BLaER1 treated with 17β-estradiol and CSF1 and Interleukin-3, amounts not matched to agents 10 nM and 100 nM (cell line): ENCODE measurements around the gene RNF14.

Experiments used
- H3K27ac ChIP-seq, 11 experiments: shearing (Covaris generic); formaldehyde crosslinking; 2 replicates each; pipeline ENCODE4 v1.8.1; 2022
- H3K27me3 ChIP-seq, 11 experiments: shearing (Covaris generic); formaldehyde crosslinking; 2 replicates each; pipeline ENCODE4 v1.8.1; 2022
- H3K36me3 ChIP-seq, 11 experiments: shearing (Covaris generic); formaldehyde crosslinking; 2 replicates each; pipeline ENCODE4 v1.8.1; 2022
- H3K4me1 ChIP-seq, 10 experiments: shearing (Covaris generic); formaldehyde crosslinking; 2 replicates each; pipeline ENCODE4 v1.8.1; 2022
- H3K4me2 ChIP-seq, 11 experiments: shearing (Covaris generic); formaldehyde crosslinking; 2 replicates each; pipeline ENCODE4 v1.8.1; 2022
- H3K4me3 ChIP-seq, 10 experiments: shearing (Covaris generic); formaldehyde crosslinking; 2 replicates each; pipeline ENCODE4 v1.8.1; 2022
- H3K9ac ChIP-seq, 11 experiments: shearing (Covaris generic); formaldehyde crosslinking; 2 replicates each; pipeline ENCODE4 v1.8.1; 2022
- H3K9me3 ChIP-seq, 11 experiments: shearing (Covaris generic); formaldehyde crosslinking; replicated peaks in 1 of 11; 2 replicates each; pipeline ENCODE4 v1.8.1; 2022
- H4K20me1 ChIP-seq, 11 experiments: shearing (Covaris generic); formaldehyde crosslinking; 2 replicates each; pipeline ENCODE4 v1.8.1; 2022
- Cebpa-rat ChIP-seq, 11 experiments: shearing (Covaris generic); IDR thresholded peaks; 2 replicates each; pipeline ENCODE4 v1.8.1; 2022

Gene RNF14

DNA sequence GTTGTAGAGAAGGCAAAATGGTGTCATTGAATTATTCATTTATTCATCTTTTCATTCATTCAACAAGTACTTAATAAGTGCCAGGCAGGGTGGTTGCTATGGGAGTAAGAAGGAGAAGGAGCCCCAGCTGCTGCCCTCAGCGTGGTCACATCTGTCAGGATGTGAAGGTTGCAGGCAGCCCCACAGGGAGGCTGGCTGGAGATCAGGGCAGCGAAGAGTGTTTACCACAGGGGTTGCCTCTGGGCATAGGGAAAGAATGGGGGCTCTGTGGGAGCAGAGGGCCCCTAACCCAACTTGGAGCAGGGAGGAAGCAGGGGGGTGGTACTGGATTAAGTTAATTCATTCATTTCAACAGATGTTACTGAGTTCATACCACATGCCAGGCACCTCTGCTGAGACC is 16.9 kb upstream of the RNF14 start:
- H3K36me3 ChIP-seq, result peaks cover 0 to 8% (median 0%) of the 10 kb centered on the region in 11 experiments; a peak in 2 of 22 replicates
- H3K9ac ChIP-seq, result peak overlapping the region in 4 of 11 experiments; percentile 3 to 53 (median 31); a peak in 5 of 22 replicates
- peaks cover 49 to 99% (median 62%) of the 10 kb centered on the region in 10 experiments for H3K4me1 ChIP-seq
- no peaks in the 10 kb centered on the region for H3K27me3 ChIP-seq
- H3K27ac ChIP-seq, result peak overlapping the region in 9 of 11 experiments; percentile 30 to 73 (median 53); a peak in 16 of 22 replicates
- H4K20me1 ChIP-seq, result no peaks in the 10 kb centered on the region
- no peak overlapping the region for H3K4me3 ChIP-seq
- peak overlapping the region; percentile 73 to 90 (median 83) for H3K4me2 ChIP-seq
- no peaks in the 10 kb centered on the region for H3K9me3 ChIP-seq
- no peak for TF ChIP-seq Cebpa-rat (IDR thresholded peaks at IDR 0.05)

DNA sequence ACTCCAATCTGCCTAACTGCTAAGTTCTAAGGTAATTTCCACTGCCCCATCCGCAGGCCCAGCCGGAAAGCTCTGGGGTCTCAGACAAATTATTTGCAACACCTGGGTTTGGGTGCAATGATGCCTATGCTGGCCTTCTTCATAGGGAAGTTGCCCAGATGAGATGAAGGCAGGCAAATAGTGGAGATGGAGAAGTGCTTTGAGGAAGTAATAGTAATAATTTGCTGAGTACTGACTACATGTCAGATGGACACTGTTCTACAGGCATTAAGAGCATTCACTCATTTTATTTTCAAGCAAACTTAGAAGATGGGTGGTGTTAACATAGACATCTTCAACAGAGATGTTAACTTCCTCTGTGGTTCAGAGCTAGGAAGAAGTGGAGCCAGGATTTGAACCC is 14.7 kb upstream of the RNF14 start:
- no peaks in the 10 kb centered on the region for H3K27me3 ChIP-seq

DNA sequence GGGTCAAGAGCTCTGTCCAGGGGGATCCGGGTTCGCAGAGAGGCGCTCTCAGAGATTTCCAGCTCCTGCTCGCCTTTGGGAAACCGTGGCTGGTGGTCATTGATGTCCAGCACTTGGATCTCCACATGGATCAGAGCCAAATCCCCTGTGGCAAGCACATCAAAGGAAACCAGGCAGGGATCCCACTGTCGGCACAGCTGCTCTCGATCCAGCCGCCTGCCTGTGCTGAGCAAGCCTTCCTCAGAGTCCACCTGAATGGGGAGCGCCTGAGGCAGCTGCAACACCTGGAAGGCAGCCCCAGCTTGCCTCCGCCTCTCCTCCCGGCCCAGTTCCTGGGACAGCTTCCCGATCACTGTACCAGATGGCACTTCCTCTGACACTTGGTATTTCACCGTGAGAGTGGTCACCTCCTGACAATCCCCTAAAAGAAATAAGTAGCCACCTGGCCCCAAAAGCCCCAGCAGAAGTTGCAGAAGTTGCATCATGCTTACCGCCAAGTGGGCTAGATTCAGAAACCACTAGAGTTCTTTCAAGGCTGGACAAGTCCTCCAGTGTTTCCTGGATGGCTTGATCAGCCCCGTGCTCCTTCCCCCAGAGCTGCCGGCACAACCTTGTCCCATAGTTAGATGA is 11.4 kb upstream of the RNF14 start:
- Histone ChIP-seq H3K27me3 (no peaks in the 10 kb centered on the region), H4K20me1 (no peaks in the 10 kb centered on the region), H3K36me3 (no peaks in the 10 kb centered on the region), H3K4me1 (peaks cover 65 to 95% (median 76%) of the 10 kb centered on the region in 10 experiments), H3K4me3 (peak overlapping the region in 9 of 10 experiments; percentile 27 to 64 (median 48); a peak in 15 of 20 replicates), H3K27ac (peak overlapping the region in 10 of 11 experiments; percentile 47 to 76 (median 69); a peak in 19 of 22 replicates), H3K9ac (peak overlapping the region; percentile 23 to 71 (median 60); a peak in 18 of 22 replicates), H3K9me3 (no peaks in the 10 kb centered on the region), H3K4me2 (peak overlapping the region; percentile 76 to 93 (median 90))
- peak in 7 of 11 experiments; percentile 15 to 72 (median 44); a peak in 4 of 22 replicates for TF ChIP-seq Cebpa-rat (IDR thresholded peaks at IDR 0.05)

More for the DNA sequence above, 14.7 kb upstream of the RNF14 start:
- Histone ChIP-seq H3K9me3 (no peaks in the 10 kb centered on the region), H4K20me1 (no peaks in the 10 kb centered on the region), H3K36me3 (0 out of 22 replicates have a peak, but pooled peaks cover 0 to 3% (median 0%) of the 10 kb centered on the region in 11 experiments), H3K4me1 (peaks cover 61 to 100% (median 76%) of the 10 kb centered on the region in 10 experiments), H3K9ac (0 out of 22 replicates have a peak overlapping the region, but pooled peaks of 1 of the 11 experiments have one; percentile 1), H3K4me3 (peak overlapping the region in 1 of 10 experiments; percentile 40; a peak in 1 of 20 replicates), H3K4me2 (peak overlapping the region; percentile 73 to 90 (median 83)), H3K27ac (peak overlapping the region in 4 of 11 experiments; percentile 1 to 73 (median 38); a peak in 5 of 22 replicates)
- no peak for TF ChIP-seq Cebpa-rat (IDR thresholded peaks at IDR 0.05)

DNA sequence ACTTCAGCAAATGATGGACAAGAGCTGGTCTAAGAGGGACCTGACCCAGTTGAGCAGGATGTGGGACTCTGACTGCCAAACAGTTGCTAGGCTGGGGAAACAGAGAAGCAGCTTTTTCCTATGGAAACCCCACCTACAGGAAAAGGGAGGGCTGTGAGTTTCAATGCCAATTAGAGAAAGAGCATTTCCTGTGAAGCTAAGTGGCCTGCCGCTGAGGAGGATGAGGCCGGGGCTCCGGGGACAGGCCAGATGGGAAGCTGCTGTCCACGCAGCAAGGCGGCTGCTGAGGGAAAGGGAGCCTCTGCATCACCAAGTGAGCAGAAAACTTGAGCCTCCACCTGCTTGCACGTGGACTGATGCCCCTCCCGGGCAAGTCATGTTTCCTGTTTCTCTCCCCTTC is 10.8 kb upstream of the RNF14 start, which contains the start of gene PCDH12:
Gene PCDH12 (minus strand): TSS at position 90 of the 400 bp plus-strand sequence. CDS start 351 bp downstream, outside the sequence.
- H3K9ac ChIP-seq, result peak within 1 kb of the TSS; percentile 23 to 71 (median 60); a peak in 20 of 22 replicates

DNA sequence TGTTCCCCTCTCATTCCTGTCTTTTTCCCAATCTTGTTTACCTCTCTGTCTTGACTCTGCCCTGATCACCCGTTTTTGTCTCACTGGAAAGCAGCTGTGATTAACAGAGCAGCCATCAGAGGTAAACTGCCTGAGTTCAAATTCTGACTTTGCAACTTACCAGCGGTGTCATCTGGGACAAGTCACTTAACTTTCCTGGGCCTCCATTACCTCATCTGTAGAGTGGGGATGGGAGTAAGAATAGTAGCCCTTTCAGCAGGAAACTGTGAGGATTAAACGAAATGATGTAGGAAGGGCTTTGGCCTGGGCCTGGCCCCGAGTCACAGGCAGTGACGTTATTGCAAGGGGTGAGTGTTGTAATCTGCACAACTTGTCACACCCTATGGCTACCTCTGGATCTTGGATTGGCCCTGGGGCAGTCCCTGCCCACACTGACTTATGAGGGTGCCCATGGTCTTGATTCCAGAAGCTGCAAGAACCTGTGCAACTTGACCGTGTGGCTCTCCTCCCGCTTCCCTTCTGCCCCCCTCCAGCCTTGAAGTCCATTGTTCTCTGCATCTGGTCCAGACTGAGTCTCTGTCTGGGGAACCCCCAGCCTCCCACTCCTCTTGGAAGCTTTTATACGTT is 10.2 kb upstream of the RNF14 start:
- H3K4me1 ChIP-seq, result peaks cover 57 to 87% (median 69%) of the 10 kb centered on the region in 10 experiments
- no peaks in the 10 kb centered on the region for H3K36me3 ChIP-seq
- 0 out of 22 replicates have a peak, but pooled peaks of 2 of the 11 experiments have one; percentile 18 to 20 for TF ChIP-seq Cebpa-rat (IDR thresholded peaks at IDR 0.05)

More for the DNA sequence above, 10.8 kb upstream of the RNF14 start, which contains the start of gene PCDH12:
- no peak for TF ChIP-seq Cebpa-rat (IDR thresholded peaks at IDR 0.05)
- Histone ChIP-seq H3K27me3 (no peaks in the 10 kb centered on the region), H3K9me3 (no peaks in the 10 kb centered on the region), H4K20me1 (no peaks in the 10 kb centered on the region), H3K4me1 (peaks cover 58 to 88% (median 70%) of the 10 kb centered on the region in 10 experiments), H3K4me3 (peak within 1 kb of the TSS in 9 of 10 experiments; percentile 27 to 64 (median 48); a peak in 15 of 20 replicates), H3K27ac (peak within 1 kb of the TSS in 10 of 11 experiments; percentile 47 to 76 (median 69); a peak in 20 of 22 replicates), H3K36me3 (no peaks in the 10 kb centered on the region), H3K4me2 (peak within 1 kb of the TSS; percentile 76 to 93 (median 90))

DNA sequence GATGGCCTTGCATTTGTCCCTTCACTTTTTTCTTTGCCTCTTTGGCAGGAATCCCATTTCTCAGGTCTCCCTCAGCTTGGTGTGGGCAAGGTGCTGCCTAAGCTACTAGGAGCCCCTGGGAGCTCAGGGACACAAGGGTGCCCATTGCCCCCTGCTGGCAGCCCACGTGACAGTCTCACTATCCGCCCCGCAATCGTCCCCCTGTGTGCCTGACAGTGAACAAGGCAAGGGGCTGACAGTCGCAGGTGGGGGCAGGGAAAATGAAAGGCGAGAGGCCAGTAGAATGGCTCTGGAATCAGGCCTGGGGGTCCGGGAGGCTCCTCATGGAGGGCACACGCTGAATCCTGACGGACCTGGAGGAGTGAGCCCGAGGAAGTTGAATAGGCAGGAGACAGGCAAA is 8.9 kb upstream of the RNF14 start:
- Histone ChIP-seq H3K9ac (peak overlapping the region in 2 of 11 experiments; percentile 25 to 28; a peak in 2 of 22 replicates), H3K4me1 (peaks cover 55 to 80% (median 62%) of the 10 kb centered on the region in 10 experiments), H3K27me3 (no peaks in the 10 kb centered on the region), H4K20me1 (no peaks in the 10 kb centered on the region), H3K4me2 (peak overlapping the region; percentile 2 to 93 (median 90); a peak in 19 of 22 replicates), H3K36me3 (no peaks in the 10 kb centered on the region), H3K27ac (peak overlapping the region in 6 of 11 experiments; percentile 13 to 76 (median 69); a peak in 8 of 22 replicates), H3K4me3 (no peak overlapping the region), H3K9me3 (no peaks in the 10 kb centered on the region)
- TF ChIP-seq Cebpa-rat (IDR thresholded peaks at IDR 0.05), result no peak

More for the DNA sequence above, 10.2 kb upstream of the RNF14 start:
- Histone ChIP-seq H3K9ac (peak overlapping the region in 10 of 11 experiments; percentile 40 to 71 (median 61); a peak in 19 of 22 replicates), H4K20me1 (no peaks in the 10 kb centered on the region), H3K9me3 (no peaks in the 10 kb centered on the region), H3K27ac (peak overlapping the region in 10 of 11 experiments; percentile 47 to 76 (median 69); a peak in 20 of 22 replicates), H3K27me3 (no peaks in the 10 kb centered on the region), H3K4me2 (peak overlapping the region; percentile 76 to 93 (median 90)), H3K4me3 (peak overlapping the region in 9 of 10 experiments; percentile 27 to 64 (median 48); a peak in 14 of 20 replicates)

DNA sequence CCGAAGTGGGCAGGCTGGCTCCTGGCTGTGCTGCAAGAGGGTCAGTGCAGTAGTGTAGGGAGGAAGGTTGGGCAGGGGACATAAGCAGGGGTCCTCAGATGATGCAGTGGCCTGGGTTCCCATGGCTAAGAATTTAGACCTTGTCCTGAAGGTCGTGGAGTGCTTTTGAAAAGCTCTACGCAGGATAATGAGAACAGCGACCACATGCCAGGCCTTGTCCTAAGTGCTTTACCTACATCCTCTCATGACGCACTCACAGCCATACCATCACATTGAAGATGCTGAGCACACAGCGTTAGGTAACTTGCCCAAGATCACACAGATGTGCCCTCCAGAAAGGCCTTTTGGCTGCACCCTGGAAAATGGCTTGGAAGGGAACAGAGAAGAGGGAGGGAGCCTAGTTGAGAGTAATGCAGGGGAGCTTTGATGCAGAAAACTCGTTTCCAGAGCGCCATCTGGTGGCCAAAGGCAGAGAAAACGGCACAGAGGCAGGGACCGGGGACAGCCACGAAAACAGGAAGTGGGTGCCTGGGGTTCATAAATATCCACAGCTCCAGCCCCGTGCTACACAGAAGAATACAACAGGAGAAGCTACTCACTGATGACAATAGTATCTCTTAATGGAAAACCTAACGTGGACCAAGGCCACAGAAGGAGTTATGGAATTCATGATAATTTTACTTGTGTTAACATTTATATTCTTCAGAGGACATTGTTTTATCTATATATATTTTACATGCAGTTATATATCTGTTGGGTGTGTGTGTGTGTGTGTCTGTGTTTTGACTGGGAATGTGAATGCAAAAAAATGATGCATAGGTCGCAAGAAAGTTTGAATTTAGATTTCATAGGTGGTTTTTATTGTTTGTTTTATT is 8.2 kb upstream of the RNF14 start:
- Histone ChIP-seq H3K36me3 (no peaks in the 10 kb centered on the region), H4K20me1 (no peaks in the 10 kb centered on the region), H3K27me3 (no peaks in the 10 kb centered on the region), H3K4me3 (no peak overlapping the region), H3K4me2 (peak overlapping the region; percentile 45 to 93 (median 90)), H3K9ac (peak overlapping the region in 7 of 11 experiments; percentile 6 to 42 (median 21); a peak in 8 of 22 replicates), H3K27ac (peak overlapping the region in 6 of 11 experiments; percentile 36 to 76 (median 67); a peak in 11 of 22 replicates), H3K9me3 (no peaks in the 10 kb centered on the region), H3K4me1 (peaks cover 55 to 74% (median 62%) of the 10 kb centered on the region in 10 experiments)
- no peak for TF ChIP-seq Cebpa-rat (IDR thresholded peaks at IDR 0.05)

DNA sequence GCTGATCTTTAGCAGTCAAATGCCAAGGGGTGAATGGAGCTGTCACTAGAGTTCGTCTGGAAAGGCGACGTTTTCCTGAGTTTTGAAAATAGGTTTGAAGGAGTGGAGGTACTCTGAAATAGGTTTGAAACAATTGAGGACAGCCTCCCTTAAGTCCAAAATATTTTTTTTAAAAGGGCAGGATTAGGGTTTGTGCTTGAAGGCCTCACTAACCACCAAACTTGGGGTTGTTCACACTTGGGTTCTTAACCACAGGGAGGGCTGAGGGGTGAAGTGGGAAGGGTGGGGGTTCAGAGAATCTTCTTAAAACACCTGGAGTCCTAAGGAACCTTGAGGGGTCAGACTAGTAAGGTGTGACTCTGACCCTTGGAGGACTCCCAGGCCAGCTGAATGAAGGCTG is 7.4 kb upstream of the RNF14 start:
- H4K20me1 ChIP-seq, result no peaks in the 10 kb centered on the region
- H3K9ac ChIP-seq, result peak overlapping the region in 7 of 11 experiments; percentile 6 to 42 (median 21); a peak in 8 of 22 replicates
- no peaks in the 10 kb centered on the region for H3K27me3 ChIP-seq
- H3K4me2 ChIP-seq, result peak overlapping the region; percentile 21 to 92 (median 54); a peak in 21 of 22 replicates
- H3K4me1 ChIP-seq, result peaks cover 55 to 66% (median 61%) of the 10 kb centered on the region in 10 experiments
- no peaks in the 10 kb centered on the region for H3K9me3 ChIP-seq
- H3K27ac ChIP-seq, result peak overlapping the region in 6 of 11 experiments; percentile 32 to 45 (median 38); a peak in 9 of 22 replicates
- no peak overlapping the region for H3K4me3 ChIP-seq
- TF ChIP-seq Cebpa-rat (IDR thresholded peaks at IDR 0.05), result no peak
- no peaks in the 10 kb centered on the region for H3K36me3 ChIP-seq
